Activated CD8-positive, alpha-beta T cell treated with anti-CD3 and anti-CD28 coated beads, Interleukin-2, amount 10 ng/mL, durations not matched to agents 7 days and 5 days (primary cell): ENCODE measurements around the gene CCDC201. TPM values are rescaled to one million over a fixed set of nuclear protein-coding genes. Genes with fewer than 3 reads are reported as not detected.

ENCODE experiments used
- ATAC-seq: fragments of 150-1000 bp; cut with Tn5 transposase; one replicate; pipeline ENCODE4 v1.10.0; 2021; ENCODE audit warnings: moderate library complexity
- CTCF ChIA-PET: fragments of 350-600 bp; sonication (Branson Sonifier 250); formaldehyde crosslinking; loops from one replicate; lab custom pipeline; 2021; ENCODE audit warnings: antibody characterized with exemption; lab: Charles Lee
- POLR2A ChIA-PET: fragments of 350-600 bp; sonication (Branson Sonifier 250); formaldehyde crosslinking; loops from one replicate; lab custom pipeline; 2021; ENCODE audit warnings: antibody characterized with exemption; lab: Charles Lee
- DNase-seq: peaks from one replicate; pipeline ENCODE4 v3.0.0-alpha.2; 2020
- H3K27ac Mint-ChIP-seq: one replicate; pipeline ENCODE4 v1.8.0; 2021; ENCODE audit warnings: mild to moderate bottlenecking, mixed read lengths
- H3K27me3 Mint-ChIP-seq: one replicate; pipeline ENCODE4 v1.8.0; 2021; ENCODE audit warnings: low read depth, mixed read lengths
- H3K36me3 Mint-ChIP-seq: one replicate; pipeline ENCODE4 v1.8.0; 2021; ENCODE audit warnings: low read depth, mixed read lengths
- H3K4me1 Mint-ChIP-seq: one replicate; pipeline ENCODE4 v1.8.0; 2021; ENCODE audit warnings: low read depth, mixed read lengths
- H3K4me3 Mint-ChIP-seq: one replicate; pipeline ENCODE4 v1.8.0; 2021; ENCODE audit warnings: mild to moderate bottlenecking, mixed read lengths
- H3K9me3 Mint-ChIP-seq: one replicate; pipeline ENCODE4 v1.8.0; 2022; ENCODE audit warnings: mixed read lengths; ENCODE audit not compliant: insufficient read depth
- total RNA-seq, 2 experiments: library from RNA; stranded (reverse); gene quantifications; one replicate each; pipeline ENCODE4 v1.2.3, GENCODE V29; 2021

Gene CCDC201
- total RNA-seq, 2 experiments from 2014 or later, result not detected

GRCh38 chr7:45881759-45882464, 9.0 kb upstream of the CCDC201 start:
- ChIA-PET CTCF (interaction anchor here (0.8 kb wide), 1 partner anchor 41 kb away, joined by 3 read pairs; no protein-coding TSS in a partner anchor), POLR2A (no interaction called here)

GRCh38 chr7:45881280-45881758, 8.4 kb upstream of the CCDC201 start:
- DNase-seq (peak; percentile 7), ATAC-seq (no peak)
- ChIA-PET CTCF (no interaction called here), POLR2A (no interaction called here)
- Mint-ChIP-seq H3K36me3 (no peaks in the 10 kb centered on the region), H3K27me3 (peaks cover 3% of the 10 kb centered on the region), H3K4me1 (no peaks in the 10 kb centered on the region), H3K4me3 (no peak overlapping the region), H3K9me3 (no peaks in the 10 kb centered on the region), H3K27ac (no peak overlapping the region)

More at GRCh38 chr7:45881759-45882464, 9.0 kb upstream of the CCDC201 start:
- H3K4me1 Mint-ChIP-seq, result no peaks in the 10 kb centered on the region
- no peaks in the 10 kb centered on the region for H3K9me3 Mint-ChIP-seq
- H3K27me3 Mint-ChIP-seq, result peaks cover 9% of the 10 kb centered on the region
- peak; percentile 14 for DNase-seq
- no peak overlapping the region for H3K4me3 Mint-ChIP-seq
- ATAC-seq, result no peak
- no peaks in the 10 kb centered on the region for H3K36me3 Mint-ChIP-seq
- no peak overlapping the region for H3K27ac Mint-ChIP-seq

GRCh38 chr7:45880433-45880860, 7.6 kb upstream of the CCDC201 start:
- DNase-seq (peak; percentile 17), ATAC-seq (no peak)
- POLR2A ChIA-PET, result no interaction called here
- Mint-ChIP-seq H3K4me1 (no peaks in the 10 kb centered on the region), H3K36me3 (no peaks in the 10 kb centered on the region), H3K4me3 (no peak overlapping the region), H3K9me3 (no peaks in the 10 kb centered on the region), H3K27me3 (no peaks in the 10 kb centered on the region), H3K27ac (no peak overlapping the region)
- CTCF ChIA-PET, result no interaction called here

GRCh38 chr7:45878457-45879144, 5.7 kb upstream of the CCDC201 start:
- Mint-ChIP-seq H3K9me3 (no peaks in the 10 kb centered on the region), H3K4me1 (no peaks in the 10 kb centered on the region), H3K27me3 (no peaks in the 10 kb centered on the region), H3K27ac (no peak overlapping the region), H3K36me3 (no peaks in the 10 kb centered on the region), H3K4me3 (no peak overlapping the region)
- POLR2A ChIA-PET, result no interaction called here
- ATAC-seq (no peak), DNase-seq (no peak)
- CTCF ChIA-PET, result no interaction called here

- ChIA-PET POLR2A (no interaction called here), CTCF (no interaction called here)
- DNase-seq (no peak), ATAC-seq (no peak)
- Mint-ChIP-seq H3K4me1 (no peaks in the 10 kb centered on the region), H3K4me3 (no peak overlapping the region), H3K27me3 (no peaks in the 10 kb centered on the region), H3K36me3 (no peaks in the 10 kb centered on the region), H3K9me3 (no peaks in the 10 kb centered on the region), H3K27ac (no peak overlapping the region)
Observed at GRCh38 chr7:45876519-45876918, 3.6 kb upstream of the CCDC201 start.

- peaks cover 7% of the 10 kb centered on the region for H3K27me3 Mint-ChIP-seq
Observed at GRCh38 chr7:45874408-45875131, 1.7 kb upstream of the CCDC201 start.

GRCh38 chr7:45873355-45873754, 473 bp upstream of the CCDC201 start:
- ATAC-seq (no peak), DNase-seq (no peak)
- Mint-ChIP-seq H3K4me3 (no peak overlapping the region), H3K4me1 (no peaks in the 10 kb centered on the region), H3K36me3 (no peaks in the 10 kb centered on the region), H3K27ac (no peak overlapping the region), H3K9me3 (no peaks in the 10 kb centered on the region), H3K27me3 (peaks cover 7% of the 10 kb centered on the region)
- POLR2A ChIA-PET, result no interaction called here
- CTCF ChIA-PET, result no interaction called here

More at GRCh38 chr7:45874408-45875131, 1.7 kb upstream of the CCDC201 start:
- ChIA-PET CTCF (no interaction called here), POLR2A (no interaction called here)
- H3K4me1 Mint-ChIP-seq, result no peaks in the 10 kb centered on the region
- DNase-seq (no peak), ATAC-seq (no peak)
- H3K36me3 Mint-ChIP-seq, result no peaks in the 10 kb centered on the region
- H3K9me3 Mint-ChIP-seq, result no peaks in the 10 kb centered on the region
- no peak overlapping the region for H3K27ac Mint-ChIP-seq
- H3K4me3 Mint-ChIP-seq, result no peak overlapping the region

GRCh38 chr7:45872116-45873034, 507 bp downstream of the CCDC201 start:
- Mint-ChIP-seq H3K36me3 (no peaks in the 10 kb centered on the region), H3K27ac (no peak overlapping the region), H3K9me3 (no peaks in the 10 kb centered on the region), H3K27me3 (peaks cover 10% of the 10 kb centered on the region), H3K4me3 (no peak overlapping the region), H3K4me1 (no peaks in the 10 kb centered on the region)
- POLR2A ChIA-PET, result no interaction called here
- DNase-seq, result no peak
- no peak for ATAC-seq
- CTCF ChIA-PET, result no interaction called here

GRCh38 chr7:45869426-45869825, 3.5 kb downstream of the CCDC201 start:
- Mint-ChIP-seq H3K4me3 (no peak overlapping the region), H3K9me3 (no peaks in the 10 kb centered on the region), H3K36me3 (no peaks in the 10 kb centered on the region), H3K27me3 (peaks cover 10% of the 10 kb centered on the region), H3K4me1 (no peaks in the 10 kb centered on the region), H3K27ac (no peak overlapping the region)
- ChIA-PET POLR2A (no interaction called here), CTCF (interaction anchor here (0.9 kb wide), 1 partner anchor 206 kb away, joined by 3 read pairs; no protein-coding TSS in a partner anchor)
- no peak for DNase-seq
- no peak for ATAC-seq

- ChIA-PET POLR2A (no interaction called here), CTCF (no interaction called here)
- DNase-seq (no peak), ATAC-seq (no peak)
- H3K9me3 Mint-ChIP-seq, result no peaks in the 10 kb centered on the region
- no peak overlapping the region for H3K4me3 Mint-ChIP-seq
- H3K27me3 Mint-ChIP-seq, result peaks cover 10% of the 10 kb centered on the region
- H3K27ac Mint-ChIP-seq, result no peak overlapping the region
- H3K36me3 Mint-ChIP-seq, result no peaks in the 10 kb centered on the region
- no peaks in the 10 kb centered on the region for H3K4me1 Mint-ChIP-seq
Observed at GRCh38 chr7:45867471-45867870, 5.4 kb downstream of the CCDC201 start.
